OCI-LY1 (cell line): ENCODE measurements around the gene ZNF212.
"Not testable (repeated sequence)": the region's sequence is repeated elsewhere in the genome, so short reads cannot be mapped to it uniquely, and the experiment has no call there.

ENCODE experiments used
- H2AFZ ChIP-seq: fragments of 200-600 bp; sonication (generic), shearing (Covaris generic); 2 replicates; pipeline ENCODE4 v1.6.0; 2014; ENCODE audit warnings: antibody characterized with exemption, mild to moderate bottlenecking, low read length
- H3F3A ChIP-seq: fragments of 200-600 bp; sonication (generic), shearing (Covaris generic); 2 replicates; pipeline ENCODE4 v1.6.0; 2014; ENCODE audit warnings: mild to moderate bottlenecking, antibody characterized with exemption, low read length, moderate library complexity; ENCODE audit not compliant: insufficient read depth
- H3K27ac ChIP-seq: fragments of 200-600 bp; sonication (generic); 2 replicates; pipeline ENCODE4 v1.5.1; 2014; ENCODE audit warnings: low read length, mixed run types, mild to moderate bottlenecking, low read depth; ENCODE audit not compliant: poor library complexity, severe bottlenecking
- H3K27me3 ChIP-seq: fragments of 200-600 bp; sonication (generic); 2 replicates; pipeline ENCODE4 v1.6.0; 2014; ENCODE audit warnings: antibody characterized with exemption, mild to moderate bottlenecking, low read length, moderate library complexity; ENCODE audit not compliant: insufficient read depth
- H3K36me3 ChIP-seq: fragments of 200-600 bp; sonication (generic); 2 replicates; pipeline ENCODE4 v1.6.1; 2014; ENCODE audit warnings: mild to moderate bottlenecking, antibody characterized with exemption, low read length, moderate library complexity, mixed read lengths; ENCODE audit not compliant: insufficient read depth
- H3K4me1 ChIP-seq: fragments of 200-600 bp; sonication (generic); 2 replicates; pipeline ENCODE4 v1.5.1; 2014; ENCODE audit warnings: mild to moderate bottlenecking, low read length, moderate library complexity; ENCODE audit not compliant: insufficient read depth, severe bottlenecking
- H3K4me2 ChIP-seq: fragments of 200-600 bp; sonication (generic), shearing (Covaris generic); 2 replicates; pipeline ENCODE4 v1.6.1; 2014; ENCODE audit warnings: low read length
- H3K4me3 ChIP-seq: fragments of 200-600 bp; sonication (generic); 2 replicates; pipeline ENCODE4 v1.5.1; 2014; ENCODE audit warnings: low read length, low read depth, mild to moderate bottlenecking, mixed read lengths; ENCODE audit not compliant: poor library complexity, severe bottlenecking
- H3K79me2 ChIP-seq: fragments of 200-600 bp; shearing (Covaris generic); 2 replicates; pipeline ENCODE4 v1.6.1; 2016; ENCODE audit warnings: mixed run types, low read length, mixed read lengths; ENCODE audit not compliant: insufficient read depth
- H3K9ac ChIP-seq: fragments of 200-600 bp; sonication (generic), shearing (Covaris generic); 2 replicates; pipeline ENCODE4 v1.6.1; 2014; ENCODE audit warnings: mild to moderate bottlenecking, low read length, mixed read lengths
- H3K9me2 ChIP-seq: fragments of 200-600 bp; sonication (generic), shearing (Covaris generic); 2 replicates; pipeline ENCODE4 v1.6.1; 2014; ENCODE audit warnings: low read depth, mild to moderate bottlenecking, low read length, mixed read lengths
- H3K9me3 ChIP-seq: fragments of 200-600 bp; shearing (Covaris generic); 2 replicates; pipeline ENCODE4 v1.6.1; 2014; ENCODE audit warnings: low read length, mixed read lengths
- H4K20me1 ChIP-seq: fragments of 200-600 bp; sonication (generic), shearing (Covaris generic); 2 replicates; pipeline ENCODE4 v1.6.0; 2016; ENCODE audit warnings: mild to moderate bottlenecking, low read length; ENCODE audit not compliant: insufficient read depth
- CTCF ChIP-seq: fragments of 200-600 bp; sonication (generic), shearing (Covaris generic); IDR thresholded peaks from 2 replicates; pipeline ENCODE4 v1.5.1; 2017; ENCODE audit warnings: mild to moderate bottlenecking, antibody characterized with exemption, low read length, moderate library complexity, mixed read lengths
- EZH2 ChIP-seq: fragments of 200-600 bp; sonication (generic), shearing (Covaris generic); IDR thresholded peaks from 2 replicates; pipeline ENCODE4 v1.8.0; 2017; ENCODE audit warnings: borderline replicate concordance, mixed run types, mild to moderate bottlenecking, antibody characterized with exemption, low read length, moderate library complexity, mixed read lengths

ZNF212 gene

DNA sequence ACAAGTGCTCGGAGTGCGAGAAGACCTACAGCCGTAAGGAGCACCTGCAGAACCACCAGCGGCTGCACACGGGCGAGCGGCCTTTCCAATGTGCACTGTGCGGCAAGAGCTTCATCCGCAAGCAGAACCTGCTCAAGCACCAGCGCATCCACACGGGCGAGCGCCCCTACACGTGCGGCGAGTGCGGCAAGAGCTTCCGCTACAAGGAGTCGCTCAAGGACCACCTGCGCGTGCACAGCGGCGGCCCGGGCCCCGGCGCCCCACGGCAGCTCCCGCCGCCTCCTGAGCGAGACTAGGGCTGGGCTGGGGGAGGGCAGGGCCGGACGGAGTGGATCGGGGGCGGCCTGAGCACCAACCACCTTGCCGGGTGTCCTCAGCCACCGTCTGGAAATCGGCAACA is 15.1 kb upstream of the ZNF212 start:
- Histone ChIP-seq H3K27ac (no peak overlapping the region), H3K4me2 (no peak overlapping the region), H3K9ac (no peak overlapping the region), H3F3A (no peaks in the 10 kb centered on the region), H4K20me1 (no peaks in the 10 kb centered on the region), H3K79me2 (no peaks in the 10 kb centered on the region), H3K36me3 (no peaks in the 10 kb centered on the region; the same call in 1 of the 2 replicates), H3K4me1 (no peaks in the 10 kb centered on the region), H2AFZ (no peak overlapping the region), H3K9me3 (no peaks in the 10 kb centered on the region), H3K9me2 (no peaks in the 10 kb centered on the region), H3K27me3 (no peaks in the 10 kb centered on the region), H3K4me3 (no peak overlapping the region)
- TF ChIP-seq EZH2 (no peak), CTCF (no peak)

DNA sequence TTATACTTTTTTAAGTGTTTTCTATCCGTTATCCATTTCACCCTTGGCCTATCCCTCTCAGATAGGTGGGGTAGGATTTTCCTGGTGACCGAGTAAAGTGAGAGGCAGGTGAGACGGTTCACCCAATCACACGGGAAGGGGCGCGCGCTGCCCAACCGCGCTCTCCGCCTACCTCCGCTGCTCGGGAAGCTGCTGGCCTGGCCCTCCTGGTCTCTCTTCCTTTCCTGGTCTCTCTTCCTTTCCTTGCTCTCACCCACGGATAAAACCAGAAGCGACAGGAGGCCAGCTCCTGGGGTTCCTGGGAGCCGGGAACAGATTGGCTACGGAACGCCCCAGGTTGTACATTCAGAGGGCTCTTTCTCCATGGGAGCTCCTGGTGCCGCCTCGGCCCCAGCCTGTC is 14.3 kb upstream of the ZNF212 start:
- Histone ChIP-seq H3K9me3 (no peaks in the 10 kb centered on the region), H3F3A (no peaks in the 10 kb centered on the region), H3K4me1 (no peaks in the 10 kb centered on the region), H3K4me3 (no peak overlapping the region), H2AFZ (no peak overlapping the region), H3K9ac (no peak overlapping the region), H3K9me2 (no peaks in the 10 kb centered on the region), H3K4me2 (no peak overlapping the region), H3K79me2 (no peaks in the 10 kb centered on the region), H3K27ac (no peak overlapping the region), H3K27me3 (no peaks in the 10 kb centered on the region), H3K36me3 (no peaks in the 10 kb centered on the region; the same call in 1 of the 2 replicates), H4K20me1 (no peaks in the 10 kb centered on the region)
- no peak for TF ChIP-seq CTCF
- no peak for TF ChIP-seq EZH2

GRCh38 chr7:149225656-149226055 is 13.8 kb upstream of the ZNF212 start:
- H4K20me1 ChIP-seq, result no peaks in the 10 kb centered on the region
- H3F3A ChIP-seq, result no peaks in the 10 kb centered on the region

DNA sequence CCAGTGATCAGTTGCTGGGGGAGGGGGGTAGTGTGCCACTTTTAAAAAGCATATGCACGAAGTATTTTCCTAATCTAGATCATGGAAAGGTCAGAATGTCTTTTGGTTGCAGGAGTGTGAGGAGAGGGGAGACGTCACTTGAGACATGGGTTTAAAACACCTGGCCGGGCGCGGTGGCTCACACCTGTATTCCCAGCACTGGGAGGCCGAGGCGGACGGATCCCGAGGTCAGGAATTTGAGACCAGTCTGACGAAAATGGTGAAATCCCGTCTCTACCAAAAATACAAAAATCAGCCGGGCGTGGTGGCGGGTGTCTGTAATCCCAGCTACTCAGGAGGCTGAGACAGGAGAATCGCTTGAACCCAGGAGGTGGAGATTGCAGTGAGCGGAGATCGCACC is 13.1 kb upstream of the ZNF212 start:
- not testable (repeated sequence) for H3F3A ChIP-seq, H3K9me2 ChIP-seq

More at GRCh38 chr7:149225656-149226055, 13.8 kb upstream of the ZNF212 start:
- Histone ChIP-seq H3K9me3 (no peaks in the 10 kb centered on the region), H3K4me2 (no peak overlapping the region), H3K4me1 (no peaks in the 10 kb centered on the region), H3K36me3 (no peaks in the 10 kb centered on the region; the same call in 1 of the 2 replicates), H3K27me3 (no peaks in the 10 kb centered on the region), H3K4me3 (no peak overlapping the region), H3K9ac (no peak overlapping the region), H3K9me2 (no peaks in the 10 kb centered on the region), H2AFZ (no peak overlapping the region), H3K27ac (no peak overlapping the region), H3K79me2 (no peaks in the 10 kb centered on the region)
- TF ChIP-seq EZH2, result no peak
- TF ChIP-seq CTCF, result no peak

More for the DNA sequence above, 13.1 kb upstream of the ZNF212 start:
- H3K36me3 ChIP-seq, H3K27me3 ChIP-seq, H3K9ac ChIP-seq, H3K9me3 ChIP-seq, H4K20me1 ChIP-seq, H3K27ac ChIP-seq, H3K4me1 ChIP-seq, H3K4me3 ChIP-seq, H3K4me2 ChIP-seq, H3K79me2 ChIP-seq, H2AFZ ChIP-seq: not testable (repeated sequence)
